GM19351 (cell line): ENCODE measurements around the gene PPP1R12A.
"Not testable (repeated sequence)": the region's sequence is repeated elsewhere in the genome, so short reads cannot be mapped to it uniquely, and the experiment has no call there.

ENCODE experiments used
- ATAC-seq: cut with Tn5 transposase; IDR thresholded peaks from one replicate; pipeline ENCODE4 v1.9.1; 2021; ENCODE audit warnings: mild to moderate bottlenecking, moderate library complexity; ENCODE audit not compliant: unreplicated experiment

Gene PPP1R12A

GRCh38 chr12:79935021-79935623 lies at the start of gene PPP1R12A:
Gene PPP1R12A (minus strand): TSS chr12:79935097. CDS start chr12:79934931, 166 bp downstream.
- ATAC-seq: peak; percentile 80

GRCh38 chr12:79983986-79984620 lies 49.2 kb upstream of the PPP1R12A start:
- ATAC-seq: no peak

GRCh38 chr12:79983492-79983891 lies 48.6 kb upstream of the PPP1R12A start:
- no peak for ATAC-seq

- no peak for ATAC-seq
Measured at GRCh38 chr12:79982086-79983062, 47.5 kb upstream of the PPP1R12A start.

- ATAC-seq: no peak
Measured at GRCh38 chr12:79978692-79979091, 43.8 kb upstream of the PPP1R12A start.

GRCh38 chr12:79977856-79978460 lies 43.1 kb upstream of the PPP1R12A start:
- not testable (repeated sequence) for ATAC-seq

GRCh38 chr12:79975143-79975542 lies 40.2 kb upstream of the PPP1R12A start:
- no peak for ATAC-seq

GRCh38 chr12:79973801-79974200 lies 38.9 kb upstream of the PPP1R12A start:
- no peak for ATAC-seq

- no peak for ATAC-seq
Measured at GRCh38 chr12:79964100-79964627, 29.3 kb upstream of the PPP1R12A start.

GRCh38 chr12:79961411-79961810 lies 26.5 kb upstream of the PPP1R12A start:
- ATAC-seq: no peak

- ATAC-seq: no peak
Measured at GRCh38 chr12:79959484-79959883, 24.6 kb upstream of the PPP1R12A start.

- ATAC-seq: no peak
Measured at GRCh38 chr12:79956896-79957295, 22.0 kb upstream of the PPP1R12A start.

GRCh38 chr12:79955561-79955960 lies 20.7 kb upstream of the PPP1R12A start:
- no peak for ATAC-seq

GRCh38 chr12:79954037-79954610 lies 19.2 kb upstream of the PPP1R12A start:
- ATAC-seq: no peak

GRCh38 chr12:79949098-79949497 lies 14.2 kb upstream of the PPP1R12A start:
- ATAC-seq: no peak

- ATAC-seq: no peak
Measured at GRCh38 chr12:79945433-79945832, 10.5 kb upstream of the PPP1R12A start.

GRCh38 chr12:79944565-79944964 lies 9.7 kb upstream of the PPP1R12A start:
- no peak for ATAC-seq

- ATAC-seq: not testable (repeated sequence)
Measured at GRCh38 chr12:79942846-79943245, 7.9 kb upstream of the PPP1R12A start.

GRCh38 chr12:79939728-79940310 lies 4.9 kb upstream of the PPP1R12A start:
- ATAC-seq: no peak

GRCh38 chr12:79938843-79939242 lies 3.9 kb upstream of the PPP1R12A start:
- ATAC-seq: no peak
